ENCODE data around the gene PHPT1.
"Not testable (repeated sequence)": the region's sequence is repeated elsewhere in the genome, so short reads cannot be mapped to it uniquely, and the experiment has no call there.

PHPT1 gene

GRCh38 chr9:136837856-136838277, 11.3 kb upstream of the PHPT1 start:
- not testable (repeated sequence) for DNase-seq

DNA sequence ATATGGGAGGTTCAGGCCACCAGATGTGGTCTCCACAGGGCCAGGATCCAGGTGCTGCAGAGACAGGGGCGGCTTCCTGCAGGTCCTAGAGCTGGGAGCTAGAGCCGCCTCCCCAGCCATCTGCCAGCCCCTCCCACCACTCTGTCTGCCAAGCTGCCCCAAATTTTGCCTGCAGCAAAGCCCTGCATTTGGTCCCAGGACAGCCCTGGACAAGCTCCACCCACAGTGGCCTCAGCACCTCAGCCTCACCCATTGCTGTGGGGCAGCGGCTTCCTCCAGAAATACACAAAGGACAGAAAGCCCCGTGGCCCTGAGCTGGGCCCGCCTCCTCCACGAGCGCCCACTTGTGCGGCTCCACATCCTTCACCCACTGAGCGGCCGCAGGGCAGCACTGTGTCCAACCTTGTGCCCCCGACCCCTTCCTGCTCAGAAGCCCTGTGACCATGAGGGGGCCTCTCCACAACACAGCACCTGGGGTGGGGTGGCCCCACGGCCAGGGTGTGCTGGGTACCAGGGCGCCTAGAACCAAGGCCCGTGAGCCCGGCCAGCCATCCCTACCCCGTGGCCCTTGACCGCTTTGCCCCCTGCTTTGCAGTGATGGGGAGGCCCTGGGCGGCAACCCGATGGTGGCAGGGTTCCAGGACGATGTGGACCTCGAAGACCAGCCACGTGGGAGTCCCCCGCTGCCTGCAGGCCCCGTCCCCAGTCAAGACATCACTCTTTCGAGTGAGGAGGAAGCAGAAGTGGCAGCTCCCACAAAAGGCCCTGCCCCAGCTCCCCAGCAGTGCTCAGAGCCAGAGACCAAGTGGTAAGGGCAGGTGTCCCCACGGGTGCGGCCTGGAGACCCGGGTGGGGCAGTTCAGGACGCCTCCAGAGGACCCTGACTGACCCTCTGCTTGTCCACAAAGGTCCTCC, 10.6 kb upstream of the PHPT1 start:
- no peak for DNase-seq

DNA sequence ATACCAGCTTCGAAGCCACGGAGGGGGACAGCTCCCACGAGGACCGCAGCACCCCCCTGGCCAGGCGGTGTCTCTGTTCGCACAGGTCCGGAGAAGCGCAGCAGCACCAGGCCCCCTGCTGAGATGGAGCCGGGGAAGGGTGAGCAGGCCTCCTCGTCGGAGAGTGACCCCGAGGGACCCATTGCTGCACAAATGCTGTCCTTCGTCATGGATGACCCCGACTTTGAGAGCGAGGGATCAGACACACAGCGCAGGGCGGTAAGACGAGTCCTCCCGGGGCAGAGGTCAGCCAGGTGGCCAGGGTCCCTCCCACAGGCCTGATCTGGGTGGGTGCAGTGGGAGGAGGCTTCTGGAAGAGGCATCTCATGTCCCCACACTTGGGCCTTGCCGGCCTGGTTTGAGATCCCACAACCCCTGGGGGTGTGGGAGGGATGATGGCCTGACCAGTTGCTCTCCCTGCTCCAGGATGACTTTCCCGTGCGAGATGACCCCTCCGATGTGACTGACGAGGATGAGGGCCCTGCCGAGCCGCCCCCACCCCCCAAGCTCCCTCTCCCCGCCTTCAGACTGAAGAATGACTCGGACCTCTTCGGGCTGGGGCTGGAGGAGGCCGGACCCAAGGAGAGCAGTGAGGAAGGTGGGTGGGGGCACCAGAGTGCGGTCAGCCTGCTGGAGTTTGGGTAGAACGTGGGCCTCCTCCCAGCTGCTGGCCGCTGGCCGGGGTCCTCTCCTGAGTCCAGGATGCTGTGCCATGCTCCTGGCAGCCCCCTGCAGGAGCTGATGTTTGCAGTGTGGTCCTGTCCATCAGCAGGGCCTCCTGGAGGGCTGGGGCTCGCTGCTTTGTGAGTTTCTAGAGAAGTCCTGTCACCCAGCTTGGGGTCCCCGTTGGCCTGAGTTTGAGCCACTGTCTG, 9.7 kb upstream of the PHPT1 start:
- no peak for DNase-seq

- DNase-seq = no peak
Observed at GRCh38 chr9:136840140-136840876, 8.9 kb upstream of the PHPT1 start.

- peak; percentile 71 for DNase-seq
Observed at GRCh38 chr9:136840877-136841645, 8.1 kb upstream of the PHPT1 start.

- DNase-seq = peak; percentile 58
Observed at GRCh38 chr9:136841646-136842379, 7.4 kb upstream of the PHPT1 start.

DNA sequence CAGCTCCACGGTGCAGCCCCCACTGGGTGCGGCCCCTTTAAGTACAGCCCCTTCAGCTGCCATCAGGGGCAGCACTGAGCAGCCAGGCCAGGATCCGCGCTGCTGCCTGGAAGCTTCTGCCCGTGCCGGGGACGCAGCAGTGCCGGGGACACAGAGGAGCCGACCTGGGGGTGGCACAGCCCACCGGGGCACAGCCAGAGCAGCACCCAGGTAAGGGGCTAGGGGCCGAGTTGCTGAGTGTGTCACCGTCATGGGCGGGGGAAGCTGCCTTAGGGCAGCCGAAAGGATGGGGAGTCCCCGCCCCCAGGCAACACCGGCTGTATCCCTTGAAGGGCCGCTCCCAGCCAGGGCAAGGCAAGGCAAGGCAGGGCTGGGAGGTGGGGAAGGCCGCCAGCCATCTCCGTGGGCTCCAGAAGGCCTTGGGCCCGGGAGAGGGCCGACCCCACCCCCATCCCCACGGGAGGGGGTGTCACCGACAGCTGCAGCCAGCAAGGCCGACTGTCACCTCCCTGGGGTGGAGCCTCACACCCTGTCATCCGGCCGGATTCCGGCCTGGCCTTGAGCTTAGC, 6.7 kb upstream of the PHPT1 start, which contains the start of gene AJM1:
TSS of gene AJM1 (plus strand) at position 99 of the 569 bp plus-strand sequence. CDS start 1,937 bp downstream, outside the sequence.
- peak; percentile 41 for DNase-seq

GRCh38 chr9:136843159-136843800, 5.9 kb upstream of the PHPT1 start:
- not testable (repeated sequence) for DNase-seq

GRCh38 chr9:136843801-136844740, 5.1 kb upstream of the PHPT1 start:
- DNase-seq = not testable (repeated sequence)

DNA sequence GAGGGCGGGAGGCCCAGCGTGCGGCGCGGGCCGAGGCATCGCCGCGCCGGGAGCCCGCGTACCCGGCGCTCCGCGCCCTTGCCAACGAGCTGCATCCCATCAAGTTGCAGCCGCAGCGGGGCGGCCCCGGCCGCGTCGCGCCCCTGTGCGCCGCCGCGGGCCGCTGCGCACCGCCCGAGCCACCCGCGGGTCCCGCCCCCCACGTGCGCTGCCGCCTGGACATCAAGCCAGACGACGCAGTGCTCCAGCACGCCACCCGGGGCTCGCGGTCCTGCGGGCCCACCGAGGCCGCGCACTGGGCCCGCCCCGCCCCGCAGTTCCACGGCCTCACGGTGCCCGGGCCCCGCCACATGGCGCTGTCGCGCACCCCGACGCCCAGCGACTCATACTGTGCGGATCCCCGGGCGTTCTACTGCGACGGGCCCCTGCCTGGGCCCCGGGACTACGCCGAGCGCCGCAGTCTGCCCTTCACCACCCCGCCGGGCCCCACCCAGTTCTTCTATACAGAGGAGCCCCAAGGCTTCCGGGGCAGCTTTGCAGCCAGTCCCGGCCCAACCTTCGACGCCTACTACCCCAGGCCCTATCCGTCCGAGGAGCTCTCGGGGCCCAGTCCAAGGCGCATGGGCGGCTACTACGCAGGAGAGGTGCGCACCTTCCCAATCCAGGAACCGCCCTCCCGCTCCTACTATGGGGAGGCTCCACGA, 4.3 kb upstream of the PHPT1 start:
- DNase-seq = no peak

DNA sequence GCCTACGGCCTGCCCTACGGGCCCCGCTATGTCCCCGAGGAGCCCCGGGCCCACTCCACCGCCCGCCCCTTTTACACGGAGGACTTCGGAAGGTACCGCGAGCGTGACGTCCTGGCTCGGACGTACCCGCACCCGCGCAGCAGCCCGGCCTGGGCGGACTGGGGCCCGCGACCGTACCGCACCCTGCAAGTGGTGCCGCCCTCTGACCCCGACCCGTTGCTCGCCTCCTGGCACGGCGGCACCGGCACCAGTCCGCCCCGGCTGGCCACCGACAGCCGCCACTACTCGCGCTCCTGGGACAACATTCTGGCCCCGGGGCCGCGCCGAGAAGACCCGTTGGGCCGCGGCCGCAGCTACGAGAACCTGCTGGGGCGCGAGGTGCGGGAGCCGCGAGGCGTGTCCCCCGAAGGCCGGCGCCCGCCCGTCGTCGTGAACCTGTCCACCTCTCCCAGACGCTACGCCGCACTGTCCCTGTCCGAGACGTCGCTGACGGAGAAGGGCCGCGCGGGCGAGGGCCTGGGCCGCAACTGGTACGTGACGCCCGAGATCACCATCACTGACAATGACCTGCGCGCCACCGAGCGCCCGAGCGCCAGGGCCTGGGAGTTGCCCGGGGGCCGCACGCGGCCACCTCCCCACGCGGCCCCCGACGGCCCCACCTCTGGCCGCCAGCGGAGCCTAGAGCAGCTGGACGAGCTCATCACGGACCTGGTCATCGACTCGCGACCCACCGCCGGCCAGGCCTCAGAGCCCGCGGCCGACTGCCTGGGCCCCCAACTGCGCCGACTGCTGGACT, 3.5 kb upstream of the PHPT1 start:
- no peak for DNase-seq

DNA sequence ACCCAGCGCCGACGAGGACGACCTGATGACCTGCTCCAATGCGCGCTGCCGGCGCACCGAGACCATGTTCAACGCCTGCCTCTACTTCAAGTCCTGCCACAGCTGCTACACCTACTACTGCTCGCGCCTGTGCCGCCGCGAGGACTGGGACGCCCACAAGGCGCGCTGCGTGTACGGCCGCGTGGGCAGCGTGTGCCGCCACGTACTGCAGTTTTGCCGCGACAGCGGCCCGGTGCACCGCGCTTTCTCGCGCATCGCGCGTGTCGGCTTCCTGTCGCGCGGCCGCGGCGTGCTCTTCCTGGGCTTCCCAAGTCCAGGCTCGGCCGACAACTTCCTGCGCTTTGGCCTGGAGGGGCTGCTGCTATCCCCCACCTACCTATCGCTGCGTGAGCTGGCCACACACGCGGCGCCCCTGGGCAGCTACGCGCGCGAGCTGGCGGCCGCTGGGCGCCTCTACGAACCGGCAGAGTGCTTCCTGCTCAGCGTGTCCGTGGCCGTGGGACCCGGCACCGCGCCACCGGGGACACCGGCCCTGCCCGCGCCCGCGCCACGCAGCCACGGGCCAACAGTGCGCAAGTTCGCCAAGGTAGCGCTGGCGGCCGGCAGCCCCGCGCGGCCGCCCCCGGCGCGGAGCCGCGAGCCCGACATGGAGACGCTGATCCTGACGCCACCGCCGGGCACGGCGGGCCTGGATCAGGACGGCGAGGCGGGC, 2.7 kb upstream of the PHPT1 start:
- DNase-seq = no peak

DNA sequence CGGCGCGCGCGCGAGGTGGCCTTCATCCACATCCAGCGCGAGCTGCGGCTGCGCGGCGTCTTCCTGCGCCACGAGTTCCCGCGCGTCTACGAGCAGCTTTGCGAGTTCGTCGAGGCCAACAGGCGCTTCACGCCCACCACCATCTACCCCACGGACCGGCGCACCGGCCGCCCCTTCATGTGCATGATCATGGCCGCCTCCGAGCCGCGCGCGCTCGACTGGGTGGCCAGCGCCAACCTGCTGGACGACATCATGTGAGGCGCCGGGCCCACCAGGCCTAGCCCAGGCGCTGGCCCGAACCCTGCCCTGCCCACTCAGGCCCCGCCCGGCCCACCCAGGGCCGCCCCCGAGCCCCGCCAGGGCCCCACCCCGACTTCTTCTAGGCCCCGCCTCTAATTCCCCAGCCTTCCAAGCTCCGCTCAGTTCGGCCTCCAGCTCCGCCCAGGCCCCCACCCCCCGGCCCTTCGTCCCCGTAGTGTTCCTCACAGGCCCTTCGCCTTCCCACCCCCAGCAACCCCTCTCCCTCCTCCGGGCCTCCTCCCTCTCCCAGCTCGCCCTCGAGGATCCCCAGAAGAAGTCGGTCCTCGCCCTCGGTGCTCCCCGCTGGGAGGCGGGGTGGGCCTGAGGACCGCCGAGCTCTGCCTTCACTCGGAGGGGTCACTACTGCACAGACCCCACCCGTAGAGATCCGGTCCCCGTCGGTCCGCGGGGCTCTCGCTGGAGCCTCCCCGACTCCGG, 2.0 kb upstream of the PHPT1 start:
- DNase-seq = no peak

GRCh38 chr9:136847826-136848392, 1.3 kb upstream of the PHPT1 start:
- DNase-seq = peak; percentile 17

DNA sequence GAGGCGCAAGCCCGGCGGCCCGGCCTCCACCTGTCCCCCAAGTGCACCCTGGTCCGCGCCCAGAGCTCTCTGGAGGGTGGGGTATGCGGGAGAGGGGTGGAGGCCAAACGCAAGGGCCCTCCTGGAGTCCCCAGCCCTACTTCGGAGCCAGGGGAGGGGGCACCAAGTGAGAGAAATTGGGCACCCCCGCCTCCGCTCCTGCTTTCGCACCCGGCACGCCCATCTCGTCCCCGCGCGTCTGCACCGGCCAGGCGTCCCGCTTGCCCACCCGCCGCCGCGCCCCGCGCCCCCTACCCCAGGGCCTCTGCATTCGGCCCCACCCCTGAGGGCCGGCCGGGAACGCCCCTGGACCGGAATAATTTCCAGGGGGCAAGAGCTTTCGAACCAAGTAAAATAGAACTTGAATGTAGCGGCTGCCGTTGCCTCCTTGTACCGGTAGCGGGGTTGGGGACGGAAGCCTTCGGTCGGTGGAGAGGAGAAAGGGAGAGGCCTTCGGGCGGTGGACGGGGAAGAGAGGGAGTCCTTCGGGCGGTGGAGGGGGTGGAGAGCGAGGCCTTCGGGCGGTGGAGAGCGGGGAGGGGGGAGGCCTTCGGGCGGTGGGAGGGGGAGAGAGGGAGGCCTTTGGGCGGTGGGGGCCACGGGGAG, 694 bp upstream of the PHPT1 start:
- no peak for DNase-seq
